ENCODE results near the gene CMSS1. TPM values are rescaled to one million over a fixed set of nuclear protein-coding genes. Genes with fewer than 3 reads are reported as not detected.

The CMSS1 gene
- total RNA-seq, 1 experiment from 2014 or later, result 98.6 TPM

GRCh38 chr3:100104817-100105413 lies 287.3 kb downstream of the CMSS1 start:
- no peaks in the 10 kb centered on the region for H3K9me3 ChIP-seq (ENCODE audit: low read depth, low read length, poor library complexity, severe bottlenecking)
- ChIA-PET CTCF (no interaction called here), POLR2A (ENCODE audit: low non-redundant PET) (no interaction called here)
- H3K4me1 ChIP-seq (ENCODE audit: insufficient read depth, low read length, poor library complexity, severe bottlenecking), result peaks cover 31% of the 10 kb centered on the region
- TF ChIP-seq EZH2 (IDR thresholded peaks at IDR 0.05; ENCODE audit: borderline replicate concordance, low read depth, low read length, poor library complexity, severe bottlenecking), result no peak
- no peak for TF ChIP-seq CTCF (conservative IDR thresholded peaks at IDR 0.05; ENCODE audit: low read depth, low read length)
- peak overlapping the region; percentile 34 for H3K27ac ChIP-seq (ENCODE audit: low read depth, low read length, poor library complexity, severe bottlenecking)
- no peak for DNase-seq (ENCODE audit: low spot score)
- H3K36me3 ChIP-seq (ENCODE audit: insufficient read depth, low read length, poor library complexity, severe bottlenecking), result no peaks in the 10 kb centered on the region
- H3K4me3 ChIP-seq (ENCODE audit: low read depth, low read length, poor library complexity, severe bottlenecking), result no peak overlapping the region
- H3K27me3 ChIP-seq (replicated peaks; ENCODE audit: insufficient read depth, low read depth, low read length, poor library complexity), result no peaks in the 10 kb centered on the region
- BruUV-seq (replicated peaks), result no TSS peak
- intact Hi-C loops (cut with micrococcal nuclease; ENCODE audit: unreplicated experiment), result no loop called here

DNA sequence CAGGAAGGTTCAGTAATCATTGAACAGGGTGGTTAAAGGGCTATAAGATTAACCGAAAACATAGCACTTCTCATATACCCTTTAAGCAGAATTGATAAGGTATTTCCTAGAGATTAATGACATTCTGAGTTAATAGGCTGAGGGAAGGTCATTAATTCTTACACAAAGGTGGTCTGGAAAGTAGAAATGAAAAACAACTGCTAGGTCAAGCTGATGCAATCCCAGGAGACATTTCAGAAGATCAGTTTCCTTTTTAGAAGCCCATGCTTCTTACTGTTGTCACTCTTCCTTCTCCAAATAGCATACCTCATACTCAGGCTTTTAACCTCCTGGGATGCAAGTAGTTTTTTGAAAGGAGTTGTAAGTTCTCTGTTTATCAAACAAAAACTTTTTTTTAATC lies 287.8 kb downstream of the CMSS1 start:
- ChIA-PET POLR2A (ENCODE audit: low non-redundant PET) (no interaction called here), CTCF (no interaction called here)
- DNase-seq (ENCODE audit: low spot score), result no peak
- no peak for TF ChIP-seq CTCF (conservative IDR thresholded peaks at IDR 0.05; ENCODE audit: low read depth, low read length)
- no peak for TF ChIP-seq EZH2 (IDR thresholded peaks at IDR 0.05; ENCODE audit: borderline replicate concordance, low read depth, low read length, poor library complexity, severe bottlenecking)
- no peak overlapping the region for H3K4me3 ChIP-seq (ENCODE audit: low read depth, low read length, poor library complexity, severe bottlenecking)
- no peaks in the 10 kb centered on the region for H3K36me3 ChIP-seq (ENCODE audit: insufficient read depth, low read length, poor library complexity, severe bottlenecking)
- H3K27ac ChIP-seq (ENCODE audit: low read depth, low read length, poor library complexity, severe bottlenecking), result peak overlapping the region; percentile 34
- H3K9me3 ChIP-seq (ENCODE audit: low read depth, low read length, poor library complexity, severe bottlenecking), result no peaks in the 10 kb centered on the region
- BruUV-seq (replicated peaks), result no TSS peak
- H3K4me1 ChIP-seq (ENCODE audit: insufficient read depth, low read length, poor library complexity, severe bottlenecking), result peaks cover 31% of the 10 kb centered on the region
- no peaks in the 10 kb centered on the region for H3K27me3 ChIP-seq (replicated peaks; ENCODE audit: insufficient read depth, low read depth, low read length, poor library complexity)
- intact Hi-C loops (cut with micrococcal nuclease; ENCODE audit: unreplicated experiment), result no loop called here

GRCh38 chr3:100106094-100106493 lies 288.4 kb downstream of the CMSS1 start:
- Histone ChIP-seq H3K4me3 (ENCODE audit: low read depth, low read length, poor library complexity, severe bottlenecking) (no peak overlapping the region), H3K4me1 (ENCODE audit: insufficient read depth, low read length, poor library complexity, severe bottlenecking) (peaks cover 31% of the 10 kb centered on the region), H3K36me3 (ENCODE audit: insufficient read depth, low read length, poor library complexity, severe bottlenecking) (no peaks in the 10 kb centered on the region), H3K27me3 (replicated peaks; ENCODE audit: insufficient read depth, low read depth, low read length, poor library complexity) (no peaks in the 10 kb centered on the region), H3K9me3 (ENCODE audit: low read depth, low read length, poor library complexity, severe bottlenecking) (no peaks in the 10 kb centered on the region), H3K27ac (ENCODE audit: low read depth, low read length, poor library complexity, severe bottlenecking) (peak overlapping the region; percentile 34)
- peak; percentile 42 for DNase-seq (ENCODE audit: low spot score)
- intact Hi-C loops (cut with micrococcal nuclease; ENCODE audit: unreplicated experiment), result no loop called here
- TF ChIP-seq EZH2 (IDR thresholded peaks at IDR 0.05; ENCODE audit: borderline replicate concordance, low read depth, low read length, poor library complexity, severe bottlenecking), result no peak
- CTCF ChIA-PET, result no interaction called here
- POLR2A ChIA-PET (ENCODE audit: low non-redundant PET), result no interaction called here
- BruUV-seq (replicated peaks), result no TSS peak

- intact Hi-C loops (cut with micrococcal nuclease; ENCODE audit: unreplicated experiment), result no loop called here
- BruUV-seq (replicated peaks), result no TSS peak
- no peaks in the 10 kb centered on the region for H3K27me3 ChIP-seq (replicated peaks; ENCODE audit: insufficient read depth, low read depth, low read length, poor library complexity)
- no peak for TF ChIP-seq EZH2 (IDR thresholded peaks at IDR 0.05; ENCODE audit: borderline replicate concordance, low read depth, low read length, poor library complexity, severe bottlenecking)
- no peak for TF ChIP-seq CTCF (conservative IDR thresholded peaks at IDR 0.05; ENCODE audit: low read depth, low read length)
- no peak overlapping the region for H3K27ac ChIP-seq (ENCODE audit: low read depth, low read length, poor library complexity, severe bottlenecking)
- DNase-seq (ENCODE audit: low spot score), result no peak
- H3K4me3 ChIP-seq (ENCODE audit: low read depth, low read length, poor library complexity, severe bottlenecking), result no peak overlapping the region
- H3K36me3 ChIP-seq (ENCODE audit: insufficient read depth, low read length, poor library complexity, severe bottlenecking), result no peaks in the 10 kb centered on the region
- H3K4me1 ChIP-seq (ENCODE audit: insufficient read depth, low read length, poor library complexity, severe bottlenecking), result peaks cover 31% of the 10 kb centered on the region
- H3K9me3 ChIP-seq (ENCODE audit: low read depth, low read length, poor library complexity, severe bottlenecking), result no peaks in the 10 kb centered on the region
- POLR2A ChIA-PET (ENCODE audit: low non-redundant PET), result no interaction called here
- CTCF ChIA-PET, result no interaction called here
Observed at GRCh38 chr3:100106531-100107141, 289.0 kb downstream of the CMSS1 start.

All from A673 (cell line).